AG04449 (cell line): ENCODE data around the gene CACNA1H.
A peak's percentile ranks its signal among the peaks of the same experiment; 100 is the strongest.

Experiments used
- CTCF ChIA-PET: fragments of 350-600 bp; formaldehyde crosslinking; extraction: SDS; loops from one replicate; lab custom pipeline; 2021; ENCODE audit warnings: antibody characterized with exemption; lab: Yijun Ruan, JAX
- POLR2A ChIA-PET: fragments of 400-600, 350-600 bp; formaldehyde crosslinking; extraction: SDS; loops from one replicate; lab custom pipeline; 2020; ENCODE audit warnings: antibody characterized with exemption, inconsistent platforms; lab: Yijun Ruan, JAX
- DNase-seq: peaks from one replicate; pipeline ENCODE4 v3.0.0-alpha.2; 2010; ENCODE audit warnings: low read depth, low spot score
- H3K4me3 ChIP-seq: 2 replicates; pipeline ENCODE4 v1.5.1; 2011; ENCODE audit warnings: low read depth, mild to moderate bottlenecking, control low read depth, low read length
- CTCF ChIP-seq: IDR thresholded peaks from one replicate; pipeline ENCODE4 v1.5.1; 2011; ENCODE audit warnings: mild to moderate bottlenecking, moderate library complexity, low read length, control low read depth, inconsistent platforms; ENCODE audit not compliant: insufficient read depth; ENCODE audit errors: missing control alignments

CACNA1H gene

GRCh38 chr16:1177750-1178149 is 24.8 kb downstream of the CACNA1H start:
- ChIA-PET POLR2A (no interaction called here), CTCF (no interaction called here)
- no peak overlapping the region for H3K4me3 ChIP-seq
- no peak for DNase-seq
- TF ChIP-seq CTCF: no peak

- DNase-seq: no peak
- no peak overlapping the region for H3K4me3 ChIP-seq
- TF ChIP-seq CTCF: no peak
- CTCF ChIA-PET: no interaction called here
- POLR2A ChIA-PET: no interaction called here
Observed at GRCh38 chr16:1178295-1178910, 25.5 kb downstream of the CACNA1H start.

- POLR2A ChIA-PET: no interaction called here
- TF ChIP-seq CTCF: no peak
- no peak overlapping the region for H3K4me3 ChIP-seq
- CTCF ChIA-PET: no interaction called here
- DNase-seq: no peak
Observed at GRCh38 chr16:1180549-1181403, 27.9 kb downstream of the CACNA1H start.

- CTCF ChIA-PET: no interaction called here
- no peak for DNase-seq
- TF ChIP-seq CTCF: no peak
- POLR2A ChIA-PET: no interaction called here
- H3K4me3 ChIP-seq: no peak overlapping the region
Observed at GRCh38 chr16:1181404-1182315, 28.8 kb downstream of the CACNA1H start.

- POLR2A ChIA-PET: no interaction called here
- CTCF ChIA-PET: no interaction called here
- no peak for TF ChIP-seq CTCF
- DNase-seq: peak; percentile 3
- no peak overlapping the region for H3K4me3 ChIP-seq
Observed at GRCh38 chr16:1182316-1182671, 29.4 kb downstream of the CACNA1H start.
